Glomerular endothelial cell (primary cell): ENCODE results near the gene SDHAF1. TPM values are rescaled to one million over a fixed set of nuclear protein-coding genes. Genes with fewer than 3 reads are reported as not detected.
"Not testable (repeated sequence)": the region's sequence is repeated elsewhere in the genome, so short reads cannot be mapped to it uniquely, and the experiment has no call there.

Experiments used
- DNase-seq: peaks from one replicate; pipeline ENCODE4 v3.0.0-alpha.2; 2011; ENCODE audit warnings: low read depth, low spot score; ENCODE audit errors: extremely low read depth
- total RNA-seq: library from RNA; depleted of rRNA; stranded (reverse); fragments of >200 nt; gene quantifications from 2 replicates; pipeline ENCODE4 v1.2.3, GENCODE V29; 2015

SDHAF1 gene
- total RNA-seq, 1 donor from 2014 or later = 29.1 TPM

- peak; percentile 74 for DNase-seq
These were observed 19.3 kb downstream of the SDHAF1 start, which contains the start of gene ALKBH6 for GRCh38 chr19:36014012-36014924. Gene ALKBH6, minus strand, starts transcription at chr19:36014213. Its CDS starts 816 bp downstream, at chr19:36013397.

GRCh38 chr19:36019061-36019670, 24.2 kb downstream of the SDHAF1 start:
- DNase-seq = no peak

GRCh38 chr19:36023432-36023831, 28.4 kb downstream of the SDHAF1 start:
- no peak for DNase-seq

- DNase-seq = no peak
These were observed 30.6 kb downstream of the SDHAF1 start for GRCh38 chr19:36025541-36025940.

- DNase-seq = no peak
These were observed 31.3 kb downstream of the SDHAF1 start for GRCh38 chr19:36026091-36026876.

- DNase-seq = no peak
These were observed 32.7 kb downstream of the SDHAF1 start for GRCh38 chr19:36027696-36028095.

GRCh38 chr19:36028313-36029041, 33.5 kb downstream of the SDHAF1 start:
- DNase-seq = no peak

- no peak for DNase-seq
These were observed 35.5 kb downstream of the SDHAF1 start for GRCh38 chr19:36030264-36031148.

GRCh38 chr19:36031308-36031707, 36.3 kb downstream of the SDHAF1 start:
- DNase-seq = no peak

GRCh38 chr19:36032251-36033104, 37.5 kb downstream of the SDHAF1 start, which contains the start of gene CLIP3:
Gene CLIP3, minus strand, starts transcription at chr19:36032873. Its CDS starts 516 bp downstream, at chr19:36032357.
- DNase-seq = no peak

- DNase-seq = no peak
These were observed 45.5 kb downstream of the SDHAF1 start for GRCh38 chr19:36040495-36040894.

- not testable (repeated sequence) for DNase-seq
These were observed 46.1 kb downstream of the SDHAF1 start for GRCh38 chr19:36041092-36041491.

GRCh38 chr19:36041831-36042230, 46.8 kb downstream of the SDHAF1 start:
- no peak for DNase-seq

GRCh38 chr19:36043952-36044351, 49.0 kb downstream of the SDHAF1 start:
- DNase-seq = no peak
